Karpas-422 (cell line): ENCODE measurements around the gene NHSL2. TPM values are rescaled to one million over a fixed set of nuclear protein-coding genes. Genes with fewer than 3 reads are reported as not detected.
"Not testable (repeated sequence)": the region's sequence is repeated elsewhere in the genome, so short reads cannot be mapped to it uniquely, and the experiment has no call there.

Experiments used
- DNase-seq: peaks from one replicate; pipeline ENCODE4 v3.0.0-alpha.2; 2015
- H2AFZ ChIP-seq: fragments of 200-600 bp; sonication (generic); 2 replicates; pipeline ENCODE4 v1.6.1; 2014; ENCODE audit warnings: antibody characterized with exemption, low read length, mixed read lengths
- H3K27ac ChIP-seq: fragments of 200-600 bp; sonication (generic); 2 replicates; pipeline ENCODE4 v1.5.1; 2014; ENCODE audit warnings: mild to moderate bottlenecking, low read length, moderate library complexity
- H3K27me3 ChIP-seq: fragments of 200-600 bp; sonication (generic); 2 replicates; pipeline ENCODE4 v1.6.1; 2014; ENCODE audit warnings: low read length, mixed read lengths
- H3K36me3 ChIP-seq: fragments of 200-600 bp; sonication (generic); 2 replicates; pipeline ENCODE4 v1.6.1; 2014; ENCODE audit warnings: low read length, mixed read lengths; ENCODE audit not compliant: insufficient read depth
- H3K4me1 ChIP-seq: fragments of 200-600 bp; sonication (generic); 2 replicates; pipeline ENCODE4 v1.6.1; 2014; ENCODE audit warnings: mild to moderate bottlenecking, low read length, mixed read lengths
- H3K4me2 ChIP-seq: fragments of 200-600 bp; sonication (generic); 2 replicates; pipeline ENCODE4 v1.6.1; 2014; ENCODE audit warnings: low read length, low read depth, mild to moderate bottlenecking; ENCODE audit not compliant: poor library complexity, severe bottlenecking
- H3K4me3 ChIP-seq: fragments of 200-600 bp; sonication (generic); 2 replicates; pipeline ENCODE4 v1.5.1; 2014; ENCODE audit warnings: mild to moderate bottlenecking, antibody characterized with exemption, low read length, mixed read lengths
- H3K79me2 ChIP-seq: fragments of 200-600 bp; sonication (generic); 2 replicates; pipeline ENCODE4 v1.6.1; 2014; ENCODE audit warnings: mild to moderate bottlenecking, low read length, mixed read lengths
- H3K9ac ChIP-seq: fragments of 200-600 bp; sonication (generic); 2 replicates; pipeline ENCODE4 v1.6.0; 2014; ENCODE audit warnings: low read length
- H3K9me2 ChIP-seq: fragments of 200-600 bp; sonication (generic), shearing (Covaris generic); replicated peaks from 2 replicates; pipeline ENCODE4 v1.6.0; 2014; ENCODE audit warnings: mild to moderate bottlenecking, low read length, moderate library complexity; ENCODE audit not compliant: insufficient read depth
- H3K9me3 ChIP-seq: fragments of 300-700, 200-600 bp; sonication (generic); 2 replicates; pipeline ENCODE4 v1.6.1; 2014; ENCODE audit warnings: low read length, mixed read lengths
- H4K20me1 ChIP-seq: fragments of 200-600 bp; sonication (generic); 2 replicates; pipeline ENCODE4 v1.6.1; 2014; ENCODE audit warnings: mild to moderate bottlenecking, antibody characterized with exemption, low read length, low read depth; ENCODE audit not compliant: insufficient read depth
- total RNA-seq: library from RNA; depleted of rRNA; stranded (reverse); fragments of >200 nt; shearing (Covaris generic); gene quantifications from 2 replicates; pipeline ENCODE4 v1.2.3, GENCODE V29; 2014; ENCODE audit warnings: low replicate concordance

NHSL2 gene
- total RNA-seq, 1 experiment from 2014 or later = not detected

GRCh38 chrX:71949844-71950445 lies 39.3 kb downstream of the NHSL2 start:
- H3K4me3 ChIP-seq = no peak overlapping the region
- H3K36me3 ChIP-seq = no peaks in the 10 kb centered on the region
- H3K27me3 ChIP-seq = no peaks in the 10 kb centered on the region
- H3K9ac ChIP-seq = no peak overlapping the region
- H3K9me3 ChIP-seq = no peaks in the 10 kb centered on the region
- H3K4me2 ChIP-seq = no peak overlapping the region
- no peaks in the 10 kb centered on the region for H4K20me1 ChIP-seq
- no peak overlapping the region for H3K27ac ChIP-seq
- DNase-seq = no peak
- no peaks in the 10 kb centered on the region for H3K4me1 ChIP-seq
- H3K79me2 ChIP-seq = no peaks in the 10 kb centered on the region
- no peak overlapping the region for H2AFZ ChIP-seq
- H3K9me2 ChIP-seq = no peaks in the 10 kb centered on the region

DNA sequence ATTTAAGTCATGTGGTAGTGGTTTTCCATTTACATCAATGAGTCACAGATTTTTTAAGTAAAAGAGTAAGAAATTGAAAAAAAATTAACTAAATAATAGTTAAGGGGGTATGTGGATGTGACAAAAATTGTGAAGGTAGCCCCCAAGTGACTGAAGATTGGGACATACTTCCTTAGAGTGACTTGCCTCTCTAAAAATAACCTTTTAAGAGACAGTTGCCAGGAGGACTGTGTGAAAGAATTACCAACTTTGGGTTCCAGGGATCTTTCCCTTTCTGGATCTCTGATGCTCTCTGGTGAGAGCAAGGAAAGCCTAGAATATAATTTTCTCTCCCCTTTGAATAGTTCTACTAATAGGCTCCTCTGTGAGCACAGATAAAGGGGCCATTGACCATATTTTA lies 42.7 kb downstream of the NHSL2 start:
- no peaks in the 10 kb centered on the region for H3K9me3 ChIP-seq
- H2AFZ ChIP-seq = no peak overlapping the region
- H3K4me3 ChIP-seq = no peak overlapping the region
- no peaks in the 10 kb centered on the region for H3K36me3 ChIP-seq
- no peaks in the 10 kb centered on the region for H4K20me1 ChIP-seq
- H3K9me2 ChIP-seq = no peaks in the 10 kb centered on the region
- H3K27ac ChIP-seq = no peak overlapping the region
- H3K4me2 ChIP-seq = no peak overlapping the region
- no peak overlapping the region for H3K9ac ChIP-seq
- H3K79me2 ChIP-seq = no peaks in the 10 kb centered on the region
- H3K4me1 ChIP-seq = no peaks in the 10 kb centered on the region
- H3K27me3 ChIP-seq = no peaks in the 10 kb centered on the region
- DNase-seq = no peak

- no peak for DNase-seq
- Histone ChIP-seq H3K4me1 (no peaks in the 10 kb centered on the region), H3K27ac (no peak overlapping the region), H3K36me3 (no peaks in the 10 kb centered on the region), H3K9me2 (no peaks in the 10 kb centered on the region), H3K27me3 (no peaks in the 10 kb centered on the region), H3K9me3 (no peaks in the 10 kb centered on the region), H4K20me1 (no peaks in the 10 kb centered on the region), H2AFZ (no peak overlapping the region), H3K4me2 (no peak overlapping the region), H3K79me2 (no peaks in the 10 kb centered on the region), H3K4me3 (no peak overlapping the region), H3K9ac (no peak overlapping the region)
Observed at GRCh38 chrX:71953946-71954345, 43.3 kb downstream of the NHSL2 start.

GRCh38 chrX:71954458-71954857 lies 43.8 kb downstream of the NHSL2 start:
- no peaks in the 10 kb centered on the region for H3K36me3 ChIP-seq
- no peaks in the 10 kb centered on the region for H3K4me1 ChIP-seq
- H3K4me2 ChIP-seq = no peak overlapping the region
- H3K27ac ChIP-seq = no peak overlapping the region
- H4K20me1 ChIP-seq = no peaks in the 10 kb centered on the region
- no peaks in the 10 kb centered on the region for H3K27me3 ChIP-seq
- H3K9ac ChIP-seq = no peak overlapping the region
- H3K9me2 ChIP-seq = no peaks in the 10 kb centered on the region
- no peaks in the 10 kb centered on the region for H3K79me2 ChIP-seq
- DNase-seq = no peak
- H2AFZ ChIP-seq = no peak overlapping the region
- no peaks in the 10 kb centered on the region for H3K9me3 ChIP-seq
- no peak overlapping the region for H3K4me3 ChIP-seq

DNA sequence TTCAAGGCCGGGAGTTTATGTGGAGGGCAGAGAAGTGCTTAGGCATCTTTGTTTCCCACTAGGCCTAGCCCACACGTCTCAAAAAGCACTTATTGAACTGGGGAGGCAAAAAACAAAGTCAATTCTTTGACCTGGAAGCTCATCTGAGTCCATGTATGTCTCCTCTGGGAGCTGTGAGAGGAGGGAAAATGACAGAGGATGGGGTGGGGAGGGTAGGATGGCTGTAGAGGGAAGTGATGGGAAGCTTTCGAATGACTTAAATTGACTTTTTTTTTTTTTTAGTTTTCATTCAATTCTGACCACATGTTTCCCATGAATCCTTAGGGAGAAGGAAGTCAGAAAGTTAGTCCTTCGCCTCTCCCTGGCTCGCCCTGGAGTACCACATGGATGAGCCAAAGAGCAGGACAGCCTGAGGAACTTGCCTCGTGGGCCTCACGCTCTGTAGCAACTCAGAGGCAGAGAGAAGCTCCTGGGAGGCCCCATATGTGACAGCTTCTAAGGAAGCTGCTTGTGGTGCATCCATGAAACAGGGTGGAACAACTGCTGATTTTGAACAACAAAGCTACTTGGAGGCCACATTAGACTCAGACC lies 45.0 kb downstream of the NHSL2 start:
- H3K9me3 ChIP-seq = no peaks in the 10 kb centered on the region
- no peaks in the 10 kb centered on the region for H3K4me1 ChIP-seq
- H3K79me2 ChIP-seq = no peaks in the 10 kb centered on the region
- no peak overlapping the region for H3K4me3 ChIP-seq
- H3K27ac ChIP-seq = no peak overlapping the region
- DNase-seq = no peak
- H3K9me2 ChIP-seq = no peaks in the 10 kb centered on the region
- no peak overlapping the region for H3K4me2 ChIP-seq
- no peak overlapping the region for H2AFZ ChIP-seq
- no peaks in the 10 kb centered on the region for H4K20me1 ChIP-seq
- H3K9ac ChIP-seq = no peak overlapping the region
- H3K36me3 ChIP-seq = no peaks in the 10 kb centered on the region
- H3K27me3 ChIP-seq = no peaks in the 10 kb centered on the region

DNA sequence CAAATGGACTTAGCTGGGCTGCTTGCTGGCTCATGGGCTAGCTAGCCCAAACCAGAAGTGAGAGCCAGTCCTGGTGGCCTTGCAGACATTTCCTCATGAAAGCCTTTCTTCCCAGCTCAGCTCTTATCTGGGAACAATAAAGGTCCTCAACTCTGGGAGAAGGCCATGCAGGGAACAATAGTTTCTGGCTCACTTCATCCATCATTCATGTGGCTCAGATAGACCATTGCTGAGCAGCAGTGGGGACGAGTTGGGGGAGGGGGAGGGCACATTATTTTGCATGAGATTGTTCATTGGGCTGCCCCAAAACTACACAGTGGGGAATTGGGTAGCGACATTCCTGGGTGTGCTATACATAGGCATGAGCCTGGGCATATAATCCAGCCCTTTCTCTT lies 47.6 kb downstream of the NHSL2 start:
- H3K9ac ChIP-seq = no peak overlapping the region
- H3K79me2 ChIP-seq = no peaks in the 10 kb centered on the region
- H3K9me2 ChIP-seq = no peaks in the 10 kb centered on the region
- no peak for DNase-seq
- no peak overlapping the region for H3K4me2 ChIP-seq
- no peak overlapping the region for H3K4me3 ChIP-seq
- H3K36me3 ChIP-seq = no peaks in the 10 kb centered on the region
- H3K9me3 ChIP-seq = no peaks in the 10 kb centered on the region
- H3K4me1 ChIP-seq = no peaks in the 10 kb centered on the region
- H3K27ac ChIP-seq = no peak overlapping the region
- no peak overlapping the region for H2AFZ ChIP-seq
- H4K20me1 ChIP-seq = no peaks in the 10 kb centered on the region
- no peaks in the 10 kb centered on the region for H3K27me3 ChIP-seq

GRCh38 chrX:71964184-71964583 lies 53.5 kb downstream of the NHSL2 start:
- H3K27ac ChIP-seq, H3K9me3 ChIP-seq, H3K9ac ChIP-seq, H3K9me2 ChIP-seq, H3K36me3 ChIP-seq, H4K20me1 ChIP-seq, H3K27me3 ChIP-seq, H3K4me1 ChIP-seq, H3K79me2 ChIP-seq, H3K4me2 ChIP-seq, DNase-seq, H3K4me3 ChIP-seq, H2AFZ ChIP-seq: not testable (repeated sequence)

- DNase-seq = no peak
- no peaks in the 10 kb centered on the region for H3K36me3 ChIP-seq
- H3K9me2 ChIP-seq = no peaks in the 10 kb centered on the region
- no peak overlapping the region for H3K4me3 ChIP-seq
- no peaks in the 10 kb centered on the region for H3K27me3 ChIP-seq
- H3K9ac ChIP-seq = no peak overlapping the region
- no peak overlapping the region for H2AFZ ChIP-seq
- H3K79me2 ChIP-seq = no peaks in the 10 kb centered on the region
- H4K20me1 ChIP-seq = no peaks in the 10 kb centered on the region
- no peaks in the 10 kb centered on the region for H3K4me1 ChIP-seq
- H3K27ac ChIP-seq = no peak overlapping the region
- H3K4me2 ChIP-seq = no peak overlapping the region
- no peaks in the 10 kb centered on the region for H3K9me3 ChIP-seq
Observed at GRCh38 chrX:71974916-71975315, 64.3 kb downstream of the NHSL2 start.
